Measurements from ENCODE around the gene ZNF609.

The ZNF609 gene

GRCh38 chr15:64500695-64501395 lies 40.5 kb downstream of the ZNF609 start:
- TF ChIP-seq CTCF (IDR thresholded peaks at IDR 0.05; ENCODE audit: low read depth, low read length), result no peak
- in situ Hi-C loops (cut with HindIII; ENCODE audit: low sequenced_read_pairs), result no loop called here
- no peak overlapping the region for H3K4me3 ChIP-seq (ENCODE audit: low read depth, low read length)
- no peak for DNase-seq (ENCODE audit: low read depth, low spot score)

- no peak for DNase-seq (ENCODE audit: low read depth, low spot score)
- no peak for TF ChIP-seq CTCF (IDR thresholded peaks at IDR 0.05; ENCODE audit: low read depth, low read length)
- in situ Hi-C loops (cut with HindIII; ENCODE audit: low sequenced_read_pairs), result no loop called here
- no peak overlapping the region for H3K4me3 ChIP-seq (ENCODE audit: low read depth, low read length)
Measured at GRCh38 chr15:64501396-64501715, 41.0 kb downstream of the ZNF609 start.

GRCh38 chr15:64502151-64502550 lies 41.8 kb downstream of the ZNF609 start:
- no peak for TF ChIP-seq CTCF (IDR thresholded peaks at IDR 0.05; ENCODE audit: low read depth, low read length)
- peak; percentile 36 for DNase-seq (ENCODE audit: low read depth, low spot score)
- H3K4me3 ChIP-seq (ENCODE audit: low read depth, low read length), result no peak overlapping the region
- in situ Hi-C loops (cut with HindIII; ENCODE audit: low sequenced_read_pairs), result no loop called here

GRCh38 chr15:64502551-64502950 lies 42.2 kb downstream of the ZNF609 start:
- in situ Hi-C loops (cut with HindIII; ENCODE audit: low sequenced_read_pairs), result no loop called here
- no peak for DNase-seq (ENCODE audit: low read depth, low spot score)
- TF ChIP-seq CTCF (IDR thresholded peaks at IDR 0.05; ENCODE audit: low read depth, low read length), result no peak
- no peak overlapping the region for H3K4me3 ChIP-seq (ENCODE audit: low read depth, low read length)

GRCh38 chr15:64503197-64503596 lies 42.8 kb downstream of the ZNF609 start:
- DNase-seq (ENCODE audit: low read depth, low spot score), result peak; percentile 50
- no peak overlapping the region for H3K4me3 ChIP-seq (ENCODE audit: low read depth, low read length)
- in situ Hi-C loops (cut with HindIII; ENCODE audit: low sequenced_read_pairs), result no loop called here
- TF ChIP-seq CTCF (IDR thresholded peaks at IDR 0.05; ENCODE audit: low read depth, low read length), result no peak

GRCh38 chr15:64503640-64504039 lies 43.3 kb downstream of the ZNF609 start:
- no peak for TF ChIP-seq CTCF (IDR thresholded peaks at IDR 0.05; ENCODE audit: low read depth, low read length)
- H3K4me3 ChIP-seq (ENCODE audit: low read depth, low read length), result no peak overlapping the region
- DNase-seq (ENCODE audit: low read depth, low spot score), result no peak
- in situ Hi-C loops (cut with HindIII; ENCODE audit: low sequenced_read_pairs), result no loop called here

All from astrocyte of the spinal cord (primary cell).